CD4-positive, alpha-beta T cell treated with Interleukin-21 for 1 hour (primary cell): ENCODE data around the gene ITSN2.

Experiments used
- DNase-seq: peaks from one replicate; pipeline ENCODE4 v3.0.0-alpha.2; 2020

The ITSN2 gene

GRCh38 chr2:24332791-24333540, 27.4 kb downstream of the ITSN2 start:
- no peak for DNase-seq

- no peak for DNase-seq
Measured at GRCh38 chr2:24330161-24330560, 30.2 kb downstream of the ITSN2 start.

DNA sequence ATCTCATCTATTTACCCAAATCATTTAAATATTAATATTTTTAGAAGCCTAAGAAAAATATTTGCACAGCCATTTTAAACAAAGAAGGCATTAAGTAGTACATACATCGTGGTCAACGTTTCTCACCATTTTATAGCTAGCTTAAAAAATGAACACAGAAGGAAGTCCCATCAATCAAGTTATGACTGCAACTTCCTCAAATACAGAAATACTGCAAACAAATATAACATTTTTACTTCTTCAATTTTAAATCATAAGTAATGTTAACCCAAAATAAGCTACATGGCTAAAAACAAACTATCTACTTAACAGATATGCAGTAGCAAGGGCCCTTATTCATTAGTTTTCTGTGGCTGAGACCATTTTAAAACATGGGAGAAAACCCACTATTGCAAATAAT, 30.6 kb downstream of the ITSN2 start:
- no peak for DNase-seq

GRCh38 chr2:24328010-24328409, 32.3 kb downstream of the ITSN2 start:
- DNase-seq = no peak

- DNase-seq = no peak
Measured at GRCh38 chr2:24317491-24317920, 42.8 kb downstream of the ITSN2 start.

DNA sequence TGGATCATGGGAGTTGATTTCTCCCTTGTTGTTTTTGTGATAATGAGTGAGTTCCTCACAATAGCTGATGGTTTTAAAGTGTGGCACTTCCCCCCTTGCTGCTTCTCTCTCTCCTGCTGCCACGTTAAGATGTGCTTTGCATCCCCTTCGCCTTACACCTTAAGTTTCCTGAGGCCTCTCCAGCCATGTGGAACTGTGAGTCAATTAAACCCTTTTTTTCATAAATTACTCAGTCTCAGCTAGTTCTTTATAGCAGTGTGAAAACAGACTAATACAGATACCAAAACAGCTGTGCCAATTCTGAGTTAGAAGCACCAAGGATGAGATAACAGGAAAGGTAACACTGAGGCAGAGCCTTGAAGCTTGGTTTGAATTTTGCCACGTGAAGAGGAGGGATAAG, 44.7 kb downstream of the ITSN2 start:
- no peak for DNase-seq

GRCh38 chr2:24313744-24314632, 46.3 kb downstream of the ITSN2 start:
- DNase-seq = no peak

GRCh38 chr2:24307961-24308360, 52.4 kb downstream of the ITSN2 start:
- no peak for DNase-seq

DNA sequence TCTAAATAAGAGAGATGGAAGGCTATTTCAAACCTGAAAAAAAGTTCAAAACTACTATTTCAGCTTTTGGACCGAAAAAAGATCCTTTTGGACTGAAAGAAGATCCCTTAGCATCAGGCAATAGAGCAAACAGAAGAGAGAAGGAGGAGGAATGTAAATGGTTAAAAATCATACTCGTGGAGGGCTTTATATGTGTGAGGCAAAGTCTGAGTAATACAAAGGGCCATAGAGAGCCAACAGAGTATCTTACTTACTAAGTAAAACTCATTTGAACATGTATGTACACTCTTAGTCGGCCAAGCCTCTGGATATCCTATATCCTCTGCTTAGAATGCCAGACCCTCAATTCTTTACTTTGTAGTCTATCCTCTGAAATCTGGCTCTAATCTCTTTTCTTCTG, 55.7 kb downstream of the ITSN2 start:
- DNase-seq = no peak

- no peak for DNase-seq
Measured at GRCh38 chr2:24304098-24304497, 56.2 kb downstream of the ITSN2 start.

- DNase-seq = no peak
Measured at GRCh38 chr2:24301599-24301998, 58.7 kb downstream of the ITSN2 start.

- no peak for DNase-seq
Measured at GRCh38 chr2:24297663-24298062, 62.7 kb downstream of the ITSN2 start.

GRCh38 chr2:24287171-24287570, 73.2 kb downstream of the ITSN2 start:
- DNase-seq = no peak

GRCh38 chr2:24285484-24286152, 74.7 kb downstream of the ITSN2 start:
- DNase-seq = no peak

DNA sequence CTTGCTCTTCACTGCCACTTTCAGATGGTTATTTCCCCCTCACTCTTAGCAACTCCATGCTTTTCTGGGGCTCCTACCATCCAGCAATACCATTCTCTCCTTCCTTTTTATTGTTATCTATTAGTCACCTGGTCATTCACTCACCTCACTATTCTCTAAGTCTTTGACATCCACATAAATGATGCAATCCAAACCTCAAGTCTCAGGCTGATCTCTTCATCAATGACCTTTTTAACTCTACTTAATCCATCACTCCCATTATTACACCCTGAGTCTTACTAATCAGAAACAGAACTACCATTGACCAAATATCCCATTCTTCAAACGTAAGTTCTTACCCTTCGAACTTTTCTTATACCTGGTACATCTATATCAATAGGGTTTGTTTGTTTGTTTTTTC, 79.7 kb downstream of the ITSN2 start:
- DNase-seq = no peak

DNA sequence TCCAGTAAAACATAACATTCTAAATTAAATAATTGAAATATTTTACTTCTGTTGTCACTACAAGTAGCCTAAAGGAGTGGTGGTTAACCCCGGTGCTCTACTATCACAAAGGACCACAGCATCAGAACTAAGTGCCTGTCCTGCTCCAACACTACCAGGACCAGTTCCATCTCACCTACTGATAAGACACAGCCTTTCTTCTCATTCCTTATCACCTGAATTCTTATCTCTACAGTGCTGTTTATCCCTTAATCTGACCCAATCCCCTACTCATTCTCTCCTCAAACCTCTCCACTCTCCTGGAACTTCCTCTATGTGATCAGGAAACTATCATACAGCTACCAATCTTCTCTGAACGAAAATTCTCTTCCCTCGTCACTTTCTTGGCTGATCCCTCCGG, 80.2 kb downstream of the ITSN2 start:
- DNase-seq = no peak

DNA sequence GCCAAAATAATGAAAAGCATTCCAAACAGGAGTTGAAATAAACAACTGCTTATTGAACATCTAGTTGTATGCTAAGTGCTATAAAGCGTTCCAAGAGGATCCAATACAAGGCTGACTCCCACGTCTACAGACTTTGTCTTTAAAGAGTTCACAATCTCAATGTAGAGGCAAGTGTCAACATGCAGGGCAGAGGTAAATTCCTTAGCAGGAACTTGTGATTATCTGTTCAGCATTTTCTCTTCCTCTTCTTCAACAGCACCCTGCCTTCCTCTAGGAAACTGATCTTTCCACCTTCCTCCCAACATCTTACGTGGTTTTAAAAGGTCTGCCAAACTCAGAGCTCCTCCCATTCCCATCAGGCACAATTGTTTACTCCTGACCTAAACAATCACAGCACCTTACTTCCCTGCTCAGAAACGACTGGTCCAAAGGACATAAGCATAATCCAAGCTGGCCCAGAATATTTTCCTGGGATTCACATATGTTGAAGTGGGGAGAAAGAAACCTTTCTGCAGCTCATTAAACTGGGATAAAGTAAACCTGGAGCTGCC, 83.9 kb downstream of the ITSN2 start:
- no peak for DNase-seq

DNA sequence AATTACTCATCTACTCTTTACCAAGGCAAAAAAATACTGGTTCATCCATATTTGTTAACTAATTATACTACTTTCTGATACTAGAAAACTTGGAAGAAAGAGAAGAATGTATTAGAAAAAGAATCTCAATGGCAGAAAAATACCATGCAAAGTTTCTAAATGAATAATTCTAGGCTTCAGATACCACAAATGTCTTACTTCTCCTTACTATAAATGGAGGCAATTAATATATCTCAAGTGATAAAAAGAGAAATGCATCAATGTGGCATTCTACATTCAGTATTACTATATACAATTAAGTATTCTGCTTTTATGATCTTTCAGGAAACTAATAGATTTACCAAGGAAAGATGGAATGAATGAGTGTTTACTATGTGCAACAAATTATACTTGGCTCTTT, 85.5 kb downstream of the ITSN2 start:
- DNase-seq = no peak

DNA sequence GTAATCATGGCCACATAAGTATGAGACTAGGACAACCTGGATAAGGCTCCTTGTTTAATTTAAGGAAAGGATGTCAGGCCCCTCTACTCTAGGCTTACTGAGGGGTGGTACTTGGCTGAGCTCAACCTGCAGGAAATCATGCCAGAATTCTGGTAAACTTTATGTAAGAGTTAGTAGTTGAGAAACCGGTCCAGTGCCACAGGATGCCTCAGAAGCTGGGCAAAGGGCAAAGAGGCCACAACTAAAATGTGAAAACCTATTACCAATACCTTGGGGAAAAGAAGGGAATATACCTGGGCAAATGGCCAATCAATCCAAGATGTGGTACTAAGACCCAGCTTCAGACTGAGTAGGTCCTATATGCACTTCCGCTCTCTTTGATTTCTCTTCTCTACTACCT, 86.7 kb downstream of the ITSN2 start:
- DNase-seq = no peak

- no peak for DNase-seq
Measured at GRCh38 chr2:24272907-24273306, 87.4 kb downstream of the ITSN2 start.

- no peak for DNase-seq
Measured at GRCh38 chr2:24272161-24272802, 88.1 kb downstream of the ITSN2 start.

DNA sequence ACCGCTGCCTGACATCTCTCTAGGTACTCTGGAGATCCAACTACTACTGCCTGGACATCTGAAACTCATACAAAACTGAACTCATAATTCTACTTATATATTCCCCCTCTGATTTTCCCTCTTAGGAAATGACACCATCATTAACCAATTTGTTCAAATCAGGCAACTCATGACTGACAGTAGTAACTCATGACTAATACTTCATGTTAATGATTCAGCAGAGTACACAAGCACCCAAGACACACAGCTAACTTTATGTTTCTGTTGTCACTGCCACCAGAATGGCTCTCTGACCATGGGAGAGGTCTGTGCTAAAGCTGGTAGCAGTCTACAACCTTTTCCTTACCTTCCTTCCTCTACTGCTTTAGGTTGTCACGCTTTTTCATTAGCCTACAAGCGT, 91.1 kb downstream of the ITSN2 start:
- no peak for DNase-seq

- DNase-seq = no peak
Measured at GRCh38 chr2:24265212-24265611, 95.1 kb downstream of the ITSN2 start.
